Neural crest cell (in vitro differentiated cells): ENCODE data around the gene ESYT1. TPM values are rescaled to one million over a fixed set of nuclear protein-coding genes. Genes with fewer than 3 reads are reported as not detected.

Experiments
- DNase-seq: peaks from one replicate; pipeline ENCODE4 v3.0.0; 2021; ENCODE audit warnings: low read depth, mixed read lengths, low spot score
- H3K27ac Mint-ChIP-seq: one replicate; pipeline ENCODE4 v1.8.0; 2021; ENCODE audit warnings: mild to moderate bottlenecking, mixed read lengths; ENCODE audit not compliant: unreplicated experiment
- H3K27me3 Mint-ChIP-seq: 2 replicates; pipeline ENCODE4 v1.8.0; 2021; ENCODE audit warnings: low read depth, mild to moderate bottlenecking, mixed read lengths
- H3K36me3 Mint-ChIP-seq: 2 replicates; pipeline ENCODE4 v1.8.0; 2021; ENCODE audit warnings: low read depth, mild to moderate bottlenecking, mixed read lengths
- H3K4me1 Mint-ChIP-seq: 2 replicates; pipeline ENCODE4 v1.8.0; 2021; ENCODE audit warnings: mixed read lengths
- H3K4me3 Mint-ChIP-seq: one replicate; pipeline ENCODE4 v1.8.0; 2021; ENCODE audit warnings: mild to moderate bottlenecking, mixed read lengths
- H3K9me3 Mint-ChIP-seq: 2 replicates; pipeline ENCODE4 v1.8.0; 2021; ENCODE audit warnings: mixed read lengths
- CTCF ChIP-seq: fragments of 200-600 bp; sonication (generic); conservative IDR thresholded peaks from 2 replicates; pipeline ENCODE4 v1.5.0; 2021; ENCODE audit warnings: antibody characterized with exemption, mild to moderate bottlenecking
- long read RNA-seq: library from polyadenylated mRNA; unstranded; transcript quantifications from one replicate; pipeline ENCODE4 v2.0.0, GENCODE V29; 2020
- total RNA-seq: library from RNA; stranded (reverse); gene quantifications from 2 replicates; pipeline ENCODE4 v1.2.1, GENCODE V29; 2021

ESYT1 gene
- total RNA-seq: 118 and 121 TPM in 2 replicates
- long read RNA-seq, full-length matches to known transcripts: 36 of 71 reads
- long read RNA-seq, partial matches to known transcripts: 29 of 71 reads
- long read RNA-seq, other reads (novel, unspliced or antisense): 6 of 71 reads

- peaks cover 38% of the 10 kb centered on the region for H3K4me1 Mint-ChIP-seq
- TF ChIP-seq CTCF: no peak
- H3K4me3 Mint-ChIP-seq: peak within 1 kb of the TSS; percentile 92
- peak within 1 kb of the TSS; percentile 99 for H3K27ac Mint-ChIP-seq
- peaks cover 13% of the 10 kb centered on the region for H3K36me3 Mint-ChIP-seq
- no peaks in the 10 kb centered on the region for H3K27me3 Mint-ChIP-seq
- peak; percentile 90 for DNase-seq
- no peaks in the 10 kb centered on the region for H3K9me3 Mint-ChIP-seq
Measured at GRCh38 chr12:56127888-56128669, at the start of gene ESYT1. TSS of gene ESYT1 (plus strand) at chr12:56128267. CDS start at chr12:56128320, 53 bp downstream.

- Mint-ChIP-seq H3K4me3 (peak overlapping the region; percentile 96), H3K9me3 (no peaks in the 10 kb centered on the region), H3K4me1 (peaks cover 29% of the 10 kb centered on the region), H3K36me3 (no peaks in the 10 kb centered on the region), H3K27me3 (peaks cover 36% of the 10 kb centered on the region), H3K27ac (no peak overlapping the region)
- DNase-seq: no peak
- no peak for TF ChIP-seq CTCF
Measured at GRCh38 chr12:56078427-56078826, 49.6 kb upstream of the ESYT1 start.

DNA sequence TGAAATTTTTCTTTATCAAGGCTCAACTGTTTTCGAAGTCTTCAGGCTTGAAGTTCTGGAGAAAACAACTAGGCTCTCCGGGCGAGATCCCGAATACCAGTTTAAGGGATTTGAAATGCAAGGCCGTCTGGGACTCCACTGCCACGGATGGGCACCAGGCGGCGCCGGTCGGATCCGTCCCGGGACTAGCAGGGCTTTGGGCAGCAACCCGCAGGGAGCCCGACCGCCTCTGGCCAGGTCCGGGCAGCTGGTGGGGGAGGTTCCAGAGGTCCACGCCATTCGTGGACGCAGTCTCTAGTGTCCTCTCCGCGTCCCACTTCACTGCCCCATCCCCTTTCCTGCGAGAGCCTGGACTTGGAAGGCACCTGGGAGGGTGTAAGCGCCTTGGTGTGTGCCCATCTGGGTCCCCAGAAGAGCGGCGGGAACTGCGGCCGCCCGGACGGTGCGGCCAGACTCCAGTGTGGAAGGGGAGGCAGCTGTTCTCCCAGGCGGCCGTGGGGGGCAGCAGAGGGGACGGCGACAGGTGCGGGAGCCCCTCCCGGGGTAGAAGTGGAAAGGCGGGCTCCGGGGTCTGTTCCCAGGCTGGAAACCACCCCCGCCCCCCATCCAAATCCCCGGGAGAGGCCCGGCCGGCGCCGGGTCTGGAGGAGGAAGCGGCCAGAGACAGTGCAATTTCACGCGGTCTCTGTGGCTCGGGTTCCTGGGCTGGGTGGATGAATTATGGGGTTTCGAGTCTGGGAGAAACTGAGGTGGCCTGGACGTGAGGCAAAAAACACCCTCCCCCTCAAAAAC, 48.9 kb upstream of the ESYT1 start:
- H3K27me3 Mint-ChIP-seq: peaks cover 41% of the 10 kb centered on the region
- no peaks in the 10 kb centered on the region for H3K9me3 Mint-ChIP-seq
- H3K4me3 Mint-ChIP-seq: peak overlapping the region; percentile 96
- H3K4me1 Mint-ChIP-seq: peaks cover 36% of the 10 kb centered on the region
- TF ChIP-seq CTCF: peak; percentile 77
- H3K36me3 Mint-ChIP-seq: no peaks in the 10 kb centered on the region
- peak; percentile 93 for DNase-seq
- H3K27ac Mint-ChIP-seq: peak overlapping the region; percentile 91

DNA sequence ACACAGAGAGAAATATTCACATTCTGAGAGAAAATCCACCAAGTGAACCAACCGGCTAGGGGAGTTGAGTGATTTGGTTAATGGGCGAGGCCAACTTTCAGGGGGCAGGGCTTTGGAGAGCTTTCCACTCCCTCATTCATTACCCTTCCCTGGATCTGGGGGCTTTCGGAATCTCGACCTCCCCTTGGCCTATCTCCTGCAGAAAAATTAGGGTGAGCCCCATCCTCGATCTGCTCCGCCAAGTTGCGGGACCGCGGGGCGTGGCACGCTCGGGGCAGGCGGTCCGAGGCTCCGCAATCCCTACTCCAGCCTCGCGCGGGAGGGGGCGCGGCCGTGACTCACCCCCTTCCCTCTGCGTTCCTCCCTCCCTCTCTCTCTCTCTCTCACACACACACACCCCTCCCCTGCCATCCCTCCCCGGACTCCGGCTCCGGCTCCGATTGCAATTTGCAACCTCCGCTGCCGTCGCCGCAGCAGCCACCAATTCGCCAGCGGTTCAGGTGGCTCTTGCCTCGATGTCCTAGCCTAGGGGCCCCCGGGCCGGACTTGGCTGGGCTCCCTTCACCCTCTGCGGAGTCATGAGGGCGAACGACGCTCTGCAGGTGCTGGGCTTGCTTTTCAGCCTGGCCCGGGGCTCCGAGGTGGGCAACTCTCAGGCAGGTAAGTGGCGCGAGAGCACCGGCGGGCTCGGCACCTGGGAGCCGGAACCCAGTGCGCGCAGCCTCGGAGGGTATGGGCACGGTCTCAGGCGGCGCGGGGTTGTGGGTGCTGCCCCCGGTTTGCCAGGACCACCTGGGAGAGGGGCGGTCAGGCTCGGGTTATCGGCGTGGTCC, 48.1 kb upstream of the ESYT1 start, which contains the start of gene ERBB3:
ERBB3 (plus strand) TSS at position 443 of the 833 bp plus-strand sequence; CDS start at position 579, 136 bp downstream.
- peaks cover 4% of the 10 kb centered on the region for H3K36me3 Mint-ChIP-seq
- H3K27ac Mint-ChIP-seq: peak within 1 kb of the TSS; percentile 97
- no peaks in the 10 kb centered on the region for H3K9me3 Mint-ChIP-seq
- peaks cover 39% of the 10 kb centered on the region for H3K4me1 Mint-ChIP-seq
- peak within 1 kb of the TSS; percentile 96 for H3K4me3 Mint-ChIP-seq
- no peak for TF ChIP-seq CTCF
- peak; percentile 50 for DNase-seq
- H3K27me3 Mint-ChIP-seq: peaks cover 41% of the 10 kb centered on the region
